ENCODE data around the gene CPTP. TPM values are rescaled to one million over a fixed set of nuclear protein-coding genes. Genes with fewer than 3 reads are reported as not detected.

CPTP gene
- total RNA-seq, 1 donor from 2014 or later: 20.9 TPM

DNA sequence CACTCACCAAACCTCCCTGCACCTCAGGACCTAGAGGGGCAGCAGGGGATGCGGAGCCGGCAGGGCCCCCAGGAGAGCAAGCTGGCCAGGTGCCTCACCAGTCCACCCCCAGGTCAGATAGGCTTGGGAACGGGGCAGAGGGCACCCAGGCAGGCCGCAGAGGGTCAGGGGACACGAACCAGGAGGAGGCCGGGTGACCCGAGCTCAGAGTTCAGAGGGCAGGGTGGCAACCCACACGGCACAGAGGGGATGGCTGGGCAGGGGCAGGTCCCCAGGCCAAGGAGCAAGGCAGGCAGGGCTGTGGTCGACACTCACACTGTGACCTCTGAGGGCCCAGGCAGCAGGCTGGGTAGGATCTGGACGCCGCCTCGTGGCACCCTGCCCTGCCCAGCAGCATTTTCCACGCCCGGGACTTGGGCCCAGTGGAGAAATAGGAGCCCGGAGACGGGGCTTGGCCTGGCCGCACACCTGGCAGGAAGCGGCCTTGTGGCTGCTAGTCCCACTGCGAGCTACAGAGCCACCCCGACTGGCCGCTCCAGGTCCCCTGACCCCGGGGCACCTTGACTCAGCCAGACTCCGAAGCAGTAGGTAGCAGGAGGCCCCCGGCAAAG is 19.3 kb downstream of the CPTP start:
- H3K4me1 ChIP-seq: peaks cover 51% of the 10 kb centered on the region
- peak overlapping the region; percentile 81 for H3K27ac ChIP-seq
- peaks cover 0 to 15% of the 10 kb centered on the region in 2 donors for H3K36me3 ChIP-seq
- TF ChIP-seq, protein P1, sequence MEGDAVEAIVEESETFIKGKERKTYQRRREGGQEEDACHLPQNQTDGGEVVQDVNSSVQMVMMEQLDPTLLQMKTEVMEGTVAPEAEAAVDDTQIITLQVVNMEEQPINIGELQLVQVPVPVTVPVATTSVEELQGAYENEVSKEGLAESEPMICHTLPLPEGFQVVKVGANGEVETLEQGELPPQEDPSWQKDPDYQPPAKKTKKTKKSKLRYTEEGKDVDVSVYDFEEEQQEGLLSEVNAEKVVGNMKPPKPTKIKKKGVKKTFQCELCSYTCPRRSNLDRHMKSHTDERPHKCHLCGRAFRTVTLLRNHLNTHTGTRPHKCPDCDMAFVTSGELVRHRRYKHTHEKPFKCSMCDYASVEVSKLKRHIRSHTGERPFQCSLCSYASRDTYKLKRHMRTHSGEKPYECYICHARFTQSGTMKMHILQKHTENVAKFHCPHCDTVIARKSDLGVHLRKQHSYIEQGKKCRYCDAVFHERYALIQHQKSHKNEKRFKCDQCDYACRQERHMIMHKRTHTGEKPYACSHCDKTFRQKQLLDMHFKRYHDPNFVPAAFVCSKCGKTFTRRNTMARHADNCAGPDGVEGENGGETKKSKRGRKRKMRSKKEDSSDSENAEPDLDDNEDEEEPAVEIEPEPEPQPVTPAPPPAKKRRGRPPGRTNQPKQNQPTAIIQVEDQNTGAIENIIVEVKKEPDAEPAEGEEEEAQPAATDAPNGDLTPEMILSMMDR (IDR thresholded peaks at IDR 0.05): no peak
- no peak for TF ChIP-seq POLR2A (IDR thresholded peaks at IDR 0.05)
- no peak for TF ChIP-seq POLR2AphosphoS5 (IDR thresholded peaks at IDR 0.05; ENCODE audit: insufficient read depth in 1 of 2, low read depth in 1 of 2)
- intact Hi-C loops (cut with DNase I): no loop called here
- H3K27me3 ChIP-seq: no peaks in the 10 kb centered on the region
- no peaks in the 10 kb centered on the region for H3K9me3 ChIP-seq
- no peak for DNase-seq (ENCODE audit: extremely low spot score in 2 of 2)
- no peak overlapping the region for H3K4me3 ChIP-seq

DNA sequence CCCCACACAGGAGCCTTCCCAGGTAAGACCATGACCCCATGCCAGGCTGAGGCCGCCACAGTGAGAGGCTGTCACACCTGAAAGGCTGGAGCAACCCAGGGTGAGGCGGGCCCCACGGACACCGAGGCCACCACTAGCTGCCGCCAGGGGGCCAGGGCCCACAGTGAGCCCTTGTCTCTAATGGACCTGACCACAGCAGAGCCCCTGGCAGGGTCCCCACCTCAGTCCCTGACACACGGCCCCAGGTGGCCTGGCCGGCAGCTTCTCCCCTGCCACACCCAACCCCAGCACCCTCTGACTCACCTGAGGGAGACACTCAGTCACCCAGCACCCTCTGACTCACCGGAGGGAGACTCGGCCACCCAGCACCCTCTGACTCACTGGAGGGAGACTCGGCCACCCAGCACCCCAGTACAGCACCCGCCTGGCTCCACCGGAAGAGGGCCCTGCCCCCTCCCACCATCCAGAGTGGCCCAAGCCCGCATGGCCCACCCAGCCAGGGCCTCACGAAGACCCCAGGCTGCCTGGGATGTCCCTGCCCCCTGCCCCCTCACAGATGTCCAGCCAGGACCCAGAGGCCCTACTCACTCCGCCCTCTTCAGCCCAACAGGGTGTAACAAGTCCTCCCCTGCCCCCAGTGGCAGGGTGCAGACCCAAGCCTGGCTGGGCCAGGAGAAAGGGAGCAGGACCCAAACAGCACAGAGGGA is 20.2 kb downstream of the CPTP start:
- TF ChIP-seq POLR2AphosphoS5 (IDR thresholded peaks at IDR 0.05; ENCODE audit: insufficient read depth in 1 of 2, low read depth in 1 of 2): no peak
- TF ChIP-seq POLR2A (IDR thresholded peaks at IDR 0.05): no peak
- TF ChIP-seq, protein P1 (IDR thresholded peaks at IDR 0.05): peak in 1 of 3 experiments; percentile 9
- no peak for DNase-seq (ENCODE audit: extremely low spot score in 2 of 2)
- Histone ChIP-seq H3K4me1 (peaks cover 51% of the 10 kb centered on the region), H3K9me3 (no peaks in the 10 kb centered on the region), H3K27ac (peak overlapping the region; percentile 81), H3K4me3 (no peak overlapping the region), H3K27me3 (no peaks in the 10 kb centered on the region), H3K36me3 (peaks cover 0 to 7% of the 10 kb centered on the region in 2 donors)
- intact Hi-C loops (cut with DNase I): loop anchor here (5.0 kb wide), 1 partner anchor 38 kb away; the partner anchor contains the start of genes ACAP3 and PUSL1

DNA sequence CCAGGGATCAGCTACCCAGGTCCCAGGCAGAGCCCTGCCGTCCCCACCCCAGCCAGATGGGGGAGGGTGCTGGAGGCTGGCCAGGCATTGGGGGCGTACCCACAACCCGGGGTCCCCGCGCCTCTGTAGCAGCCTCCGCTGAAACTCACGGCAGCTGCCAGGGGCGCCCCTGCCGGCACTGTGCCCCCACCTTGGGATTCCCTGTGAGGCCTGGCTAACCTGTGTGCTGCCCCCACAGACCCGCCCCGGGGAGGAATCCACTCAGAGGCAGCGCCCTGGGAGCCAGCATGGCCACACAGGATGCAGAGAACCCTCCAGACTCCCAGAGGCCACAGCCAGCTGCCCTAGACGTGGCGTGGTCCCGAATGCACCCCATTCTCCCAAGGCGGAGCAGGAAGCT is 20.8 kb downstream of the CPTP start:
- no peak for DNase-seq (ENCODE audit: extremely low spot score in 2 of 2)
- H3K9me3 ChIP-seq: no peaks in the 10 kb centered on the region
- no peaks in the 10 kb centered on the region for H3K27me3 ChIP-seq
- H3K27ac ChIP-seq: peak overlapping the region; percentile 81
- H3K4me3 ChIP-seq: no peak overlapping the region
- H3K4me1 ChIP-seq: peaks cover 51% of the 10 kb centered on the region
- H3K36me3 ChIP-seq: peaks cover 0 to 1% of the 10 kb centered on the region in 2 donors
- TF ChIP-seq, protein P1 (IDR thresholded peaks at IDR 0.05): no peak
- no peak for TF ChIP-seq POLR2A (IDR thresholded peaks at IDR 0.05)
- no peak for TF ChIP-seq POLR2AphosphoS5 (IDR thresholded peaks at IDR 0.05; ENCODE audit: insufficient read depth in 1 of 2, low read depth in 1 of 2)
- intact Hi-C loops (cut with DNase I): loop anchor here (5.0 kb wide), 1 partner anchor 38 kb away; the partner anchor contains the start of genes ACAP3 and PUSL1

DNA sequence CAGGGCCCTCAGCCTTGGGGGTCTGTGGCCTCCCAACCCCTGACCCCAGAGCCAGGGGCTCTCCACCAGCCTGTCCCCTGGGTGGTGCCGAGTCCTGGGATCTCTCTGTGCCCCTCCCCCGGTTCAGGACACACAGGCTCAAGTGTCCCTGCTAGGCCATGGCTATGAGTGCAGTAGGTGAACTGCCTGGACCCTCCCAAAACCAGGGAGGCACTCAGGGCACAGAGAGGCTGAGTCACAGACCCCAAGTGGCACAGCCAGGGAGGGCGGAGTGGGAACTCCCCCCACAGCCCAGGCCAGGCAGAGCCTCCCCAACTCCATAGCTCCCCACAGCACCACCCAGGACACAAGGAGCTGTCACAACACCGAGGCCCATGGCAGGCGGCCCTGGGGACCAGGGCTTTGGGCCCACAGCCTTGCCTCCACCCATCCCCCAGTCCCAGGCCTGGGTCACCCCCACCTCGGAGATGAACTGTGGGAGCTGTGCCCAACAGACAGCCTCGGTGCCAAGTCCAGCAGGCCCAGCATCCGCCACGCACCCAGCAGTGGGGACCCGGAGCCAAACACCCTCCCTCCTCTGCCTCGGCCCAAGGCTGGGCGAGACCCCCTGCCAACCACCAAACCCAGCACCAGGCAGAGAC is 21.4 kb downstream of the CPTP start:
- H3K4me3 ChIP-seq: peak overlapping the region in 1 of 2 donors; percentile 13
- peak overlapping the region; percentile 81 for H3K27ac ChIP-seq
- peaks cover 51% of the 10 kb centered on the region for H3K4me1 ChIP-seq

More for the DNA sequence above, 21.4 kb downstream of the CPTP start:
- H3K9me3 ChIP-seq: no peaks in the 10 kb centered on the region
- no peak for DNase-seq (ENCODE audit: extremely low spot score in 2 of 2)
- H3K36me3 ChIP-seq: no peaks in the 10 kb centered on the region
- TF ChIP-seq, protein P1 (IDR thresholded peaks at IDR 0.05): no peak
- no peak for TF ChIP-seq POLR2AphosphoS5 (IDR thresholded peaks at IDR 0.05; ENCODE audit: insufficient read depth in 1 of 2, low read depth in 1 of 2)
- TF ChIP-seq POLR2A (IDR thresholded peaks at IDR 0.05): no peak
- intact Hi-C loops (cut with DNase I): loop anchor here (5.0 kb wide), 1 partner anchor 39 kb away; the partner anchor contains the start of genes ACAP3 and PUSL1
- no peaks in the 10 kb centered on the region for H3K27me3 ChIP-seq
